HepG2 (cell line): ENCODE results near the gene ZNF771. TPM values are rescaled to one million over a fixed set of nuclear protein-coding genes. Genes with fewer than 3 reads are reported as not detected.

Experiments used
- ATM ChIP-seq: fragments of 450-650 bp; IDR thresholded peaks from 2 replicates; pipeline ENCODE4 v1.7.1; 2017; ENCODE audit warnings: mild to moderate bottlenecking, borderline replicate concordance
- CAMTA2 ChIP-seq: sonication (generic); formaldehyde crosslinking; IDR thresholded peaks from 2 replicates; pipeline ENCODE4 v1.4.0; 2020; ENCODE audit warnings: mild to moderate bottlenecking, missing genetic modification reagents, borderline replicate concordance
- CBX5 ChIP-seq: sonication (generic); formaldehyde crosslinking; IDR thresholded peaks from 2 replicates; pipeline ENCODE4 v1.4.0; 2020; ENCODE audit warnings: missing genetic modification reagents, borderline replicate concordance
- ELF4 ChIP-seq: sonication (generic); formaldehyde crosslinking; IDR thresholded peaks from 2 replicates; pipeline ENCODE4 v1.5.0; 2020; ENCODE audit warnings: missing genetic modification reagents, mild to moderate bottlenecking, moderate library complexity, borderline replicate concordance
- FOSL1 ChIP-seq: sonication (generic); formaldehyde crosslinking; IDR thresholded peaks from 2 replicates; pipeline ENCODE4 v1.9.0; 2021; ENCODE audit warnings: missing genetic modification reagents, borderline replicate concordance
- HMGXB3 ChIP-seq: sonication (generic); formaldehyde crosslinking; IDR thresholded peaks from 2 replicates; pipeline ENCODE4 v1.4.0; 2020; ENCODE audit warnings: missing genetic modification reagents, borderline replicate concordance
- ISX ChIP-seq: sonication (generic); formaldehyde crosslinking; conservative IDR thresholded peaks from 2 replicates; pipeline ENCODE4 v1.5.0; 2020; ENCODE audit warnings: missing genetic modification reagents
- LCORL ChIP-seq, 2 experiments: fragments of 450-650 bp in 1 of 2; sonication (generic) in 1 of 2; formaldehyde crosslinking in 1 of 2; IDR thresholded peaks; 2 replicates each; pipeline versions ENCODE4 v1.5.0 to v1.6.1; 2017 to 2020; ENCODE audit warnings: antibody characterized with exemption in 1 of 2, missing genetic modification reagents in 1 of 2
- NR3C1 ChIP-seq: sonication (generic); formaldehyde crosslinking; IDR thresholded peaks from 2 replicates; pipeline ENCODE4 v1.4.0; 2020; ENCODE audit warnings: missing genetic modification reagents
- PPARG ChIP-seq: conservative IDR thresholded peaks from 2 replicates; pipeline ENCODE4 v1.6.1; 2016; ENCODE audit warnings: missing biosample characterization, missing genetic modification reagents
- SMAD1 ChIP-seq: sonication (generic); formaldehyde crosslinking; IDR thresholded peaks from 2 replicates; pipeline ENCODE4 v1.4.0; 2020; ENCODE audit warnings: missing genetic modification reagents, low read depth, mild to moderate bottlenecking, borderline replicate concordance
- SP1 ChIP-seq, 2 experiments: fragments of 450-650 bp in 1 of 2; sonication (generic) in 1 of 2; formaldehyde crosslinking in 1 of 2; IDR thresholded peaks; 2 replicates each; pipeline versions ENCODE4 v1.4.0 to v1.6.1; 2016 to 2020; ENCODE audit warnings: missing genetic modification reagents in 1 of 2
- TEAD3 ChIP-seq: optimal IDR thresholded peaks from 2 replicates; pipeline ENCODE3; 2016; ENCODE audit warnings: borderline replicate concordance
- TFE3 ChIP-seq: IDR thresholded peaks from 2 replicates; pipeline ENCODE4 v1.6.1; 2016
- ZBTB20 ChIP-seq: sonication (generic); formaldehyde crosslinking; IDR thresholded peaks from 2 replicates; pipeline ENCODE4 v1.8.1; 2023; ENCODE audit warnings: missing genetic modification reagents, low read depth, mild to moderate bottlenecking, borderline replicate concordance
- ZNF709 ChIP-seq: sonication (generic); formaldehyde crosslinking; IDR thresholded peaks from 2 replicates; pipeline ENCODE4 v1.5.0; 2020; ENCODE audit warnings: mild to moderate bottlenecking, missing genetic modification reagents
- ZSCAN29 ChIP-seq: sonication (generic); formaldehyde crosslinking; conservative IDR thresholded peaks from 2 replicates; pipeline ENCODE4 v1.4.0; 2020; ENCODE audit warnings: mild to moderate bottlenecking, missing genetic modification reagents
- polyA plus RNA-seq, 8 experiments: library from polyadenylated mRNA; depleted of rRNA in 3 of 8; stranded (reverse) in 7 of 8; unstranded in 1 of 8; fragments of >200 nt; fragmentation: Illumina TruSeq in 4 of 8; extraction: Trizol in 4 of 8; gene quantifications; 2 replicates each; pipeline versions ENCODE4 v1.2.1 to v1.2.3, GENCODE V29; 2011 to 2016; ENCODE audit warnings: low read depth in 4 of 8, missing spikeins in 1 of 8, mixed read lengths in 1 of 8; ENCODE audit not compliant: insufficient read depth in 1 of 8
- total RNA-seq, 5 experiments: library from RNA; depleted of rRNA; stranded (reverse); fragments of >200 nt; fragmentation: Illumina TruSeq; extraction: Trizol; gene quantifications; 2 replicates each; pipeline ENCODE4 v1.2.3, GENCODE V29; 2016; ENCODE audit warnings: low read depth in 1 of 5
- TF ChIP-seq, protein P1 (sequence below): sonication (generic); formaldehyde crosslinking; IDR thresholded peaks from 2 replicates; pipeline ENCODE4 v1.4.0; 2020; ENCODE audit warnings: missing genetic modification reagents, low read depth, mild to moderate bottlenecking, borderline replicate concordance
- TF ChIP-seq, protein P2 (sequence below): sonication (generic); formaldehyde crosslinking; conservative IDR thresholded peaks from 2 replicates; pipeline ENCODE4 v1.4.0; 2020; ENCODE audit warnings: missing genetic modification reagents
- TF ChIP-seq, protein P3 (sequence below): IDR thresholded peaks from 2 replicates; pipeline ENCODE4 v1.6.1; 2016; ENCODE audit warnings: control low read depth

ZNF771 gene
- total and polyA plus RNA-seq, 2 of the 13 experiments (the other 11 are each of a cell fraction or from before 2014, with no cell fraction given): 5.0 to 11.8 TPM

GRCh38 chr16:30381291-30382041, 25.9 kb upstream of the ZNF771 start (continued):
- TF ChIP-seq HMGXB3 (CRISPR knock-in tag) (no peak), ZBTB20 (CRISPR knock-in tag) (no peak), CBX5 (CRISPR knock-in tag) (no peak), LCORL (IDR thresholded peaks at IDR 0.05) (no peak), LCORL (CRISPR knock-in tag; IDR thresholded peaks at IDR 0.05) (no peak), ZSCAN29 (CRISPR knock-in tag) (0 out of 2 replicates have a peak, but pooled peaks have one; percentile 37), TEAD3 (no peak), CAMTA2 (no peak), TFE3 (CRISPR knock-in tag) (no peak), SMAD1 (no peak), FOSL1 (CRISPR knock-in tag) (no peak), ZNF709 (no peak), ATM (no peak), ISX (CRISPR knock-in tag) (no peak), ELF4 (CRISPR knock-in tag) (no peak), SP1 (IDR thresholded peaks at IDR 0.05) (no peak), SP1 (CRISPR knock-in tag; IDR thresholded peaks at IDR 0.05) (no peak; the same call in 1 of the 2 replicates), PPARG (CRISPR knock-in tag) (no peak), NR3C1 (no peak)
- TF ChIP-seq, protein P1, sequence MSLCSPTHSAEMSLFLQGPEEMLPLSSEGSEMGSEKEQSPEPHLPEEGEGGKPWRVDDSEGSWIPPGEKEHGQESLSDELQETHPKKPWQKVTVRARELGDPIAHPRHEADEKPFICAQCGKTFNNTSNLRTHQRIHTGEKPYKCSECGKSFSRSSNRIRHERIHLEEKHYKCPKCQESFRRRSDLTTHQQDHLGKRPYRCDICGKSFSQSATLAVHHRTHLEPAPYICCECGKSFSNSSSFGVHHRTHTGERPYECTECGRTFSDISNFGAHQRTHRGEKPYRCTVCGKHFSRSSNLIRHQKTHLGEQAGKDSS (CRISPR knock-in tag): no peak
- TF ChIP-seq, protein P2, sequence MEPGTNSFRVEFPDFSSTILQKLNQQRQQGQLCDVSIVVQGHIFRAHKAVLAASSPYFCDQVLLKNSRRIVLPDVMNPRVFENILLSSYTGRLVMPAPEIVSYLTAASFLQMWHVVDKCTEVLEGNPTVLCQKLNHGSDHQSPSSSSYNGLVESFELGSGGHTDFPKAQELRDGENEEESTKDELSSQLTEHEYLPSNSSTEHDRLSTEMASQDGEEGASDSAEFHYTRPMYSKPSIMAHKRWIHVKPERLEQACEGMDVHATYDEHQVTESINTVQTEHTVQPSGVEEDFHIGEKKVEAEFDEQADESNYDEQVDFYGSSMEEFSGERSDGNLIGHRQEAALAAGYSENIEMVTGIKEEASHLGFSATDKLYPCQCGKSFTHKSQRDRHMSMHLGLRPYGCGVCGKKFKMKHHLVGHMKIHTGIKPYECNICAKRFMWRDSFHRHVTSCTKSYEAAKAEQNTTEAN (CRISPR knock-in tag): no peak
- TF ChIP-seq, protein P3, sequence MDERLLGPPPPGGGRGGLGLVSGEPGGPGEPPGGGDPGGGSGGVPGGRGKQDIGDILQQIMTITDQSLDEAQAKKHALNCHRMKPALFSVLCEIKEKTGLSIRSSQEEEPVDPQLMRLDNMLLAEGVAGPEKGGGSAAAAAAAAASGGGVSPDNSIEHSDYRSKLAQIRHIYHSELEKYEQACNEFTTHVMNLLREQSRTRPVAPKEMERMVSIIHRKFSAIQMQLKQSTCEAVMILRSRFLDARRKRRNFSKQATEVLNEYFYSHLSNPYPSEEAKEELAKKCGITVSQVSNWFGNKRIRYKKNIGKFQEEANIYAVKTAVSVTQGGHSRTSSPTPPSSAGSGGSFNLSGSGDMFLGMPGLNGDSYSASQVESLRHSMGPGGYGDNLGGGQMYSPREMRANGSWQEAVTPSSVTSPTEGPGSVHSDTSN: no peak
